T-helper 1 cell (primary cell): ENCODE results near the gene THPO.

Experiments used
- DNase-seq, 5 donors: peaks; one replicate each; pipeline ENCODE4 v3.0.0-alpha.2; 2012 to 2020

Gene THPO

GRCh38 chr3:184384342-184384741, 6.3 kb upstream of the THPO start:
- DNase-seq, result no peak

- DNase-seq, result no peak
These were observed 5.2 kb upstream of the THPO start for GRCh38 chr3:184383033-184383740.

- DNase-seq, result no peak
These were observed 4.5 kb upstream of the THPO start for GRCh38 chr3:184382326-184383032.

DNA sequence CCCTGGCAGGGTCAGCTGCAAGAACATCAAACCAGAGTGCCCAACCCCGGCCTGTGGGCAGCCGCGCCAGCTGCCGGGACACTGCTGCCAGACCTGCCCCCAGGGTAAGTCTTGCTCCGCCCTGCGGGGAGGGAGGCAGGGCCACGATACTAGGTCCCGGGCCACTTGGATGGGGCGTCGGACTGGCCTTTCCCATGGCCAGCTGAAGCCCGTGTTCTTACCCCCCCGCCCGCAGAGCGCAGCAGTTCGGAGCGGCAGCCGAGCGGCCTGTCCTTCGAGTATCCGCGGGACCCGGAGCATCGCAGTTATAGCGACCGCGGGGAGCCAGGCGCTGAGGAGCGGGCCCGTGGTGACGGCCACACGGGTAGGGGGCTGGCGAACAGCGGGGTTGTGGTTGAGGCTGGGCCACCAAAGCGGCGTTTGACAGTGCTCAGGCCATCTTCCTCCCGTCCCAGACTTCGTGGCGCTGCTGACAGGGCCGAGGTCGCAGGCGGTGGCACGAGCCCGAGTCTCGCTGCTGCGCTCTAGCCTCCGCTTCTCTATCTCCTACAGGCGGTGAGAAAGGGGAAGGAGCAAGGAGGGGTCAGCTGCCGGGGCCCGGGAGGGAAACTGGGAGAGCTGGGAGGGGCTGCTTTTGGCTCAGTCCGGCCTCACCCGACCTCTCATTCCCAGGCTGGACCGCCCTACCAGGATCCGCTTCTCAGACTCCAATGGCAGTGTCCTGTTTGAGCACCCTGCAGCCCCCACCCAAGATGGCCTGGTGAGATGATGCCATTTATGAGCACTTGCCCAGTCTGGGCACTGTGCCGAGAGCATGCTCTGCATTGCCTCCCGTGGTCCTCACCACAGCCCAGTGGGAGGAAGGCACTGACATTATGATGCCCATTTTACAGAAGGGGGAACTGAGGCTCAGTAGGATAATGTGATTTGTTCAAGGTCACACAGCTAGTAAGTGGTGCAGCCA, 3.5 kb upstream of the THPO start:
- DNase-seq, result no peak

DNA sequence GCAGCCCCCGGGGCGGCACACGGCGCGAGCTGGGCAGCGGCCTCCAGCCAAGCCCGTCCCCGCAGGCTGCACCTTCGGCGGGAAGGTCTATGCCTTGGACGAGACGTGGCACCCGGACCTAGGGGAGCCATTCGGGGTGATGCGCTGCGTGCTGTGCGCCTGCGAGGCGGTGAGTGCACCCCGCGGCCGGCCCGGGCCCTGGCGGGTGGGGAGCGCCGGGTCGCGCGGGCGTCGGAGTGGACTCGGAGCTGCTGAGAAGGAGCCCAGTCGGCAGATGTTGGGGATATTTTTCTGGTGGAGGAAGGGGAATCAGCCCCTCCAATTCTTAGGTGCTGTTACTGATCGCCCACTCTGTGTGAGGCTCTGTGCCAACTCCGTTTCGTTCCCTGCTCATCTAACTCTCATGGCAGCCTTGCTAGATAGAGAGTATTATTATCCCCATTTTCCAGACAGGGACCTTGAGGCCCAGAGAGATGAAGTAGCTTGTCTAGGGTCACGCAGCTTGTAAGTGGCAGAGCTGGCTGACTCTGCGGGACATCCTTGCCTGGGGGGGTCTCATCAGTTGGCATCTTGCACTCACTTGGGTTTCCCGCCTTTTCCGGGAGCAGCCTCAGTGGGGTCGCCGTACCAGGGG, 2.7 kb upstream of the THPO start:
- no peak for DNase-seq

GRCh38 chr3:184380185-184380626, 2.2 kb upstream of the THPO start:
- DNase-seq, result no peak

DNA sequence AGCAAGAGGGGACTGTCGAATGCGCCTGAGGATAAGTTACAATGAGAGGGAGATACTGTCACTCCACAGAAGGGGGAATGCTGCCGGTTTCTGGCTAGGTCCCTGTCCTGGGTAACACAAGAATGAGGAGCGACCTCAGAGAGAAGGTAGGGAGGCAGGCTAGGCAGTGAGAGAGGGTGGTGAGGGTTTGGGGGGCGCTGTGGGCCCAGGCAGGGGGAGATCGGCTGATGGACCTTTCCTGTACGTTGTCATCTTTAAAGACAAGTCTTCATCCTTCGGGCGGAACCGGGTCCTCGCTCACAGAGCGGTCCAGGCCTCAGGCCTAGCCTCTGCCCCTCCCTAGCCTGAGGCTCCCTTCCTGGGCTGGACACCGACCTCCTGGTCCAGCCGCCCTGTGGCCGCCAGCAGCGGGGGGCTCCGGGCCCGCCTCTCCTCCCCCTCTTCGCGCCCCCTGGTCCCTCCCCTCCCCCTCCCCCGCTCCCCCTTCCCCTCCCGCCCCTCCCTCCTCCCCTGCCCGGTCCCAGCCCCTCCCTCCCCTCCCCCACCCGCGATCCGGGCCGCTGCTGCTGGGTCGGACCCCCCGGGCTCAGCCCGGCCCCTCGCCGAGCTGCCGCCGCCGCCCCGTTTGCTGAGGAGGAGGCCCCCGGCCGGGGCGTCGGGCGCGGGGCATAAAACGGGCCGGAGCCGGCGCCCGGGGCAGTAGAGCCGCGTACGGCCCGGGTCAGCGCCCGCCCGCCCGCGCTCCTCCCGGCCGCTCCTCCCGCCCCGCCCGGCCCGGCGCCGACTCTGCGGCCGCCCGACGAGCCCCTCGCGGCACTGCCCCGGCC, 1.6 kb upstream of the THPO start, which contains the start of gene CHRD:
Gene CHRD, plus strand, starts transcription at position 697 of the 827 bp plus-strand sequence. CDS start 265 bp downstream, outside the sequence.
- DNase-seq, result no peak

- no peak for DNase-seq
These were observed 797 bp upstream of the THPO start for GRCh38 chr3:184378651-184379357.

GRCh38 chr3:184377374-184377773, 633 bp downstream of the THPO start:
- DNase-seq, result no peak

DNA sequence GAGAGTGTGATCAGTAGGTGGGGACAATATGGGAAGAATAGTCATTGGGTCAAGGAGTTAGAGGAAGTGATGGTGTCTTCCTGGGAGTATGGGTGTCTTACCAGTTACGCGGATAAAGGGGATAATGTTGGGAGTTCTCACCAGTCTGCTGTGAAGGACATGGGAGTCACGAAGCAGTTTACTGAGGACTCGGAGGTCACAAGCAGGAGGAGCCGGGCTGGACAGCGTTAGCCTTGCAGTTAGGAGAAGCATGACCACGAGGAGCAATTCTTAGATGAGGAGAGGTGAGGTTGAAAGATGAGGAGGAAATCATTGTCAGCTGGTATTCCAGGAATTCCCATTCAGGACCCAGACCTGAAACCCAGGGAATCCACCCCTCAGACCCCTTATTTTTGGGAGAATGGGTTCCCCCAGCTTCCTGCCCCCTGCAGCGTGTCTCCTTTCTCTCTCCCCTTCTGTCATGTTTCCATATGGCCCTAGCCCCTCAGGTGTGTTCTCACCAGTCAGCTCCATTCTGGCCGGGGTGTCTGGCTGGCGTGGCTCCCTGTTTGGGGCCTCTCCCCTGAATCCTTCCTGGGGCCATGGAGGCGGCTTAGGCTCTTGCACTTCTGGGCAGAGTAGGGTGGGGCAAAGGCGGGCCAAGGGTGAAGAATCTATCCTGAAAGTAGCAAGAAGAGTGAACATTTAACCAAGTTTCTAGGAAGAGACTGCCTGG, 2.1 kb downstream of the THPO start:
- no peak for DNase-seq

DNA sequence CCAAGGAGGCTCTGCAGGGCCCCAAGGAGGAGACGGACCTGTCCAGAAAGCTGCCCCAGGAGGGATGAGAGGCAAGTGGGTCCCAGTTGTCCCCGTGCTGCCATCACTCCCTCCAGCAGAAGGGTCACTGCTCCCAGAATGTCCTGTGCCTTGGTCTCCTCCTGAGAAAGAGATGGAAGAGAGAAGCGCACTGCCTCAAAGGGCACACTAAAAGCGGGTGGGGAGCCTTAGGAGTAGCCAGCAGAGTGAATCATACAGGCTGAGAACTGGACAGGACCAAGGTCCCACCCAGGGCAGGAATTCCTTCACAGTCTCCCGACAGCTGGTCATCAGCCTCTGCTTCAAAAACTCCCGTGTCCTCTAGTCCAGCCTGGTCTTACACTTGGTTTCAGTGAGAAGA, 4.6 kb downstream of the THPO start:
- DNase-seq, result no peak

DNA sequence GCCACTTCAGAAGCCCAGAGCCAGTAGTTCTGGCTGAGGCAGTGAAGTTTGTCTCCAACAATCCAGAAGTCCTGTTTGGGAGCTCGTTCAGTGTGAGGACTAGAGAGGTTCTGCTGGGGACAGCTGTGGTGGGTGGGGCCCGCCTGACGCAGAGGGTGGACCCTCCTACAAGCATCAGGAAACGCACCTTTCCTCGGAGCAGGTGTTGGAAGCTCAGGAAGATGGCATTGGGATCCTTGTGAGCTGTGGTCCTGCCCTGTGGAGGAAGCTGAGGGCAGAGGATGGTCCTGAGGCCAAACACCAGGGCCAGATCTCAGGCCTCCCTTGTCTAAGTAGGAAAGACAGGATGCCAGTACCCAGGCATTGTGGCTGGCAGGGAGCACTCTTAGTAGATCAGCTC, 5.1 kb downstream of the THPO start:
- no peak for DNase-seq

GRCh38 chr3:184372296-184372821, 5.6 kb downstream of the THPO start:
- DNase-seq, result no peak

DNA sequence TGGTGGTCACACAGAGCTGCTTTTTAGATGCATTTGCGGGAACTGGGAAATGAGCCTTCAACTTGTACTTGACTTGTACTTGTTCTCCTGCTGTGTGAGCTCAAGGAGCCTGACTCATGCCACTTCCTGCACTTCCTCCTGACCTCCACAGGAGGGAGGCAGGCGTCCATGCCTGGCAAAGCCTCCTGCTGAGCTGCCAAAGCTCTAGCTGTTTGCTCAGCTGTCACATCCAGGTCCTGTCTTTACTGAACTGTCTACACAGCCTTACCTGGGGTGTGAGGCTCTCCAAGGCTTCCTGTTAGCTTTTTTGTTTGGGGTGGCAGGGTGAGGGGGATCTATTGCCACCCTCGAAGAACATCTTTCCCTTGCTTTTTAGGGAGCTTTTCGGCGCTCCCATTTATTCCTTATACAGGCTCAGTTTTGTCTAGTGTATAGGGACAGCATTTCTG, 6.4 kb downstream of the THPO start:
- DNase-seq, result peak in 3 of 5 donors; percentile 46 to 73 (median 50)

DNA sequence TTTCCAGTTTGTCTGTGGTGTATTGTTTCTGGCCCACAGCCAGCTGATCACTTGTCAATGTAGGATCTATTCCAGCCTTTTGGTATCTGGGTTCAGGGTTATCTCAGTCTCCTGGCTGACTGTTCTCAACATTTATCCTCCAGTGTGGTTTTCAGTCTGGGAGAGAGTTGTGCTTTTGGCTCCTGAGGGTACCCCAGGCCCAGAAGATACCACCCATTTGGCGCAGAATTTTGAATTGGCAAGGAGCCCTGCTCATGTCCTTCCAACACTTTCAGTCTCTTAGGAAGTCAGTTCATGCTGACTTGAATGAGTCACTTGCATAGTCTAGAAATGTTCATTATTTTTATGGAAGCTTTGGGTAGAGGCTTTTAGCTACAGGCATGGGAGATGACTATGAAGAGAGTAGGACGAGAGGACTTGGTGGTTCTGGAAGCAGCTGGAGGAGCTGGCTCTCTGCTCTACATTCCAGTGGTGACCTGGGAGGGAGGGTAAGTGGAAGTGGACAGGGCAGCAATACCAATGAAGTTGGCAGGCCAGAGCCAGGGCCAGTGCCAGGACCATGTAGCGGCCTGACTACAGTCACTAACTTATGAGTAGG, 9.3 kb downstream of the THPO start:
- DNase-seq, result no peak

GRCh38 chr3:184368116-184368515, 9.9 kb downstream of the THPO start:
- DNase-seq, result no peak

- DNase-seq, result no peak
These were observed 11.3 kb downstream of the THPO start for GRCh38 chr3:184366619-184367289.

DNA sequence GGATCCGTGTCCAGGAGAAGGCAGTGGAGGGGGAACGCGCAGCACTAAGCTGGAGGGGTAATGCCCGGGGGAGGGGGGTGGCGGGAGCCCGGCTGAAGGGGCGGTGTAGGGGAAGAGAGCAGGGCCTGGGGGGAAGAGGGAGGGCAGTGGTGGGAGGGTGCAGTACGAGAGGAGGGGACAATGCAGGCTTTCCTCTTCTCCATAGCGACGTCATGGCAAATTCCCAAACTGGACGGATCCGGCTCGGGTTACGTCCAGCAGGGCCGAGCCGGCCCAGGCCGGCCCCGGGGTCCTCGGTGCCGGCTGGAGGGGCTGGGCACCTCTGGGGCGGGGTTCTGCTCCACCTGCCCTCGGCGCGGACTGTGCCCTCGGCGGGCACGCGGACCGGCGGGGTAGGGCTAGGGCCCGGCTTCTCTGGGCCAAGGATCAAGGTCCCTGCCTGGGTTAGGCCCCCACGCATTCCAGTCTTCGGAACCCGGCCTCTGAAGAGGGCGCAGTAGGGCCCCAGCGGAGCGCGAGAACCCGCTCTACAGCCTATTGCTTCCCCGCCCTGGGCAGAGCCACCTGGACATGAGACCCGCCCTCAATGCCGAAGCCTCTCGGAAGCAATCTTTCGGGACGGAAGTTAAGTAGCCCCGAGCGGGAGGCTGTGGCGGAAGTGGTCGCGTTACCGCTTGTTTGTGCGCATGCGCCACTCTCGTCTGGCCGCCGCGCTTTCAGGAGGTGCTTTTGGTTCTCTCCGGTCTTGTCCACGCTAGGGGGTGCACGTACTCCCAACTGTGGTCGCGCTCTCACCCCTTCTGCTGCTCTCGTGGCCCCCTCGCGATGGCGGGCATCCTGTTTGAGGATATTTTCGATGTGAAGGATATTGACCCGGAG, 15.1 kb downstream of the THPO start:
- DNase-seq, result peak; percentile 86 to 98 (median 90)
